CD4-positive, alpha-beta T cell treated with Interleukin-4 for 4 hours (primary cell): ENCODE measurements around the gene NCKAP5.

Experiments used
- DNase-seq: peaks from one replicate; pipeline ENCODE4 v3.0.0-alpha.2; 2020

NCKAP5 gene

GRCh38 chr2:133573491-133574162 is 5.4 kb upstream of the NCKAP5 start:
- DNase-seq, result no peak

DNA sequence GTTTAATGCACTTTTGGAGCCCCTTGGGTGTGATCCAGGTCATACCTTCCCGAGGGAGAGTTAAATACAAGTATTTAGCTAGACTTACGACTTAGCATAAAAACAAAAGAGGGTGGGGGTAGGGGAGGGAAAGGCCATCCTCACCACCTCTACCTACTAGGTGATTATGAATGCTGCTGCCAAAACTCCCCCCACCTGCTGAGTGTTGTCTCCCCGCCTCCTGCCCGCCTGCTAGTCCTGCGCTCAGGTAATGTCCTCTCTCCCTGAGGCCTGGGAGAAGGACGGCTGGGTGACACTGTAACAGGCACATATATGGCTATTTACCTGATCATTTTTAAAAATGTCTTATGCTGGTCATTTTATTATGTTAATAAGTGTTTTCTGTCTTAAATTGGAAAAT is 3.0 kb upstream of the NCKAP5 start:
- DNase-seq, result no peak

GRCh38 chr2:133570542-133570941 is 2.3 kb upstream of the NCKAP5 start:
- DNase-seq, result no peak

DNA sequence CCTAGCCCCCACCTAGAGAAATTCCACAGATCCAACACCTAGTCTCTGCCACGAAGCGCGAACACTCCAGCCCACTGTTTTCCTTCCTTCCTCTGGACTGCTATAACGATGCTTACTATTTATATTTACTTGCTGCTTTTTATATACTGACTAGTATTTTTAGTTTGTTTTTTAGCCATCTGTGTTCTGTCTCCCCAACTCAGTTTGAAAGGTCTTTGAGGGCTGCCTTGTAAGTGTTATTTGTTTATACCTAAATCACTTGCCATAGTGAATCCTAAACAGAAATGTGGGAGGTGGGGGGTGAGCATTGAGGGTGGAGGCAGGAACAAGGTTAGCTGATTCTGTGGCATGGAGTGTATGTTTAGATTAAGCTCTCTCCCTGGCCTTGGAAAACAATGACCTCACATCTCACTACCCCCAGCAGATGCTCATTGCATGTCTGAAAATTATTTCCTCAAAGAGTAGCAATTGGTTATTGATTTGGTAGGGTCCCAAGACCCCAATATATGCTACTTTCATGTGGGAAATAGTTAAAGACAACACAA is 1.1 kb upstream of the NCKAP5 start:
- DNase-seq, result no peak

DNA sequence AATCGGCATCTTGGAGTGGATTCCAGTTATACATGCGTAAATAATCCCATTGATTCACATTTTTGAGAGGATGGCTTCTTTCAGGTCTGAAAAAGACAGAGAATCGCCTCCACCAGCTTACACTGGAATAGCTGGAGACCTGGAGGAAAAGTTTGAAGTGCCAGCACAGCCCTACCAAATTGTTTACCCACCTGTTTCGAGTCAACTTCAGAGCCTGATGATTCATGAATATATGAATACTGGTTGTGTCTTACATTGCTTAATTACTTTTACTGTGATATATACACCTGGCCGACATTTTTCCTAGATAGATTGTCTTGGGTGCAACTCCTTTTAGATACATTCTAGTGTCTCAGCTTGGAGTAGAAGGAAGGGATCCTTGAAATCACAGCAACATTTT is 335 bp upstream of the NCKAP5 start:
- DNase-seq, result no peak

- no peak for DNase-seq
These were observed 5.7 kb downstream of the NCKAP5 start for GRCh38 chr2:133562558-133562957.

- no peak for DNase-seq
These were observed 7.0 kb downstream of the NCKAP5 start for GRCh38 chr2:133561045-133561852.

DNA sequence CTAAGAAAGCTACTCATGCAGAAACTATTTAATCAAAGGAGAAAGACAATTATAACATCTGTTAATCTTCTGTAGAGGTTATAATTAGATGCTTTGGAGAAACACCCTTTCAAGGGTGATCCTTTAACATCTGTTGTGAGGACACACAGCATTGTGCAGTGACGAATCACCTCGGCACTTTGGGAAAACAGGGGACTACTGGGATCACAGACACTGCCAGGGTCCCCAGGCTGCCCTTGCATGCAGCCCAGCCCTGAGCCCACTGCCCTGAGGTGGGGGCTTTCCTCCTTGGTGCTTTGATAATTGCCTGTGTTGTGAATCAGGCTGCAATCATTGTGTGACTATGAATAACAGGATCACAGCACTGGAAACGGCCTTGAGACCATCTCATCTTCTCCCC is 10.6 kb downstream of the NCKAP5 start:
- DNase-seq, result no peak

DNA sequence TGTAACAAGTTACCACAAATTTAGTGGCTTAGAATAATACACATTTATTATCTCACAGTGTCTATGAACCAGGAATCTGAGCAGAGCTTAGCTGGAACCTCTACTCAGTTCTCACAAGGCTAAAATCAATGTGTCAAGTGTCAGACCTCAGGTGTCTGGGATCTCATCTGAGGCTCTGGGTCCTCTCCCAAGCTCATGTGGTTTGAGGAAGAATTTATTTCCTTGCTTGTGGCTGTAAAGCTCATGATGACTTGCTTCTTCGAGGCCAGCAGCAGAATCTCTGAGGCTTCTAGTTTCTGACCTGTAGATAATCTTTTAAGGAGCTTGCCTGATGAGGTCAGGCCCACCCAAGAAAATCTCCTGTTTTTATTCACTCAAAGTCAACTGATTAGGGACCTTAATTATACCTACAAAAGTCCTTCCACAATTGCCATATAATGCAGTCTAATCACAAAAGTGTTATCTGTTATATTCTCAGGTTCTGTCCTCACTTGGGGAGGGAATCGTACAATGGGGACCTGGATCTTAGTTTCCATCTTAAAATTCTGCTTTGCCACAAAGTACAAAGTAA is 14.3 kb downstream of the NCKAP5 start:
- no peak for DNase-seq

- DNase-seq, result no peak
These were observed 15.0 kb downstream of the NCKAP5 start for GRCh38 chr2:133553251-133553650.

GRCh38 chr2:133552821-133553220 is 15.4 kb downstream of the NCKAP5 start:
- DNase-seq, result no peak

DNA sequence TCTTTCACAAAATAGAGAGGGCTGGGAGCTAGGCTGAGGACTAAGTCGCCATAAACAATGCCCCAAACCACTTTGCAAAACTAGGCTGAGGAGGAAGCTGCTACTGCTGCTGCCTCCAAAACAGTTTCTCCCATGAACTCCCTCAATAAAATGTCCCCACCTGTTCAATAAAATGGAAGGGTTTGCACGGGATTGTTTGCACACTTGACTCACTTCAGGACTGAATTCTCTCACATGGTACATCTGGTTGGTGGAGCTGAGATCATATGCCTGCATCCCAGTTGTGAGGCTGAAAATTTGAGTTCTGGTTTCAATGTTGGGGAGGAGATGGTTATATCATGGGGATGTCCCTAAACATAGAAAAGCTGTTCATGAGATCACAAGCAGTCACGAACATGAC is 26.5 kb downstream of the NCKAP5 start:
- no peak for DNase-seq

GRCh38 chr2:133541376-133541775 is 26.9 kb downstream of the NCKAP5 start:
- DNase-seq, result no peak

DNA sequence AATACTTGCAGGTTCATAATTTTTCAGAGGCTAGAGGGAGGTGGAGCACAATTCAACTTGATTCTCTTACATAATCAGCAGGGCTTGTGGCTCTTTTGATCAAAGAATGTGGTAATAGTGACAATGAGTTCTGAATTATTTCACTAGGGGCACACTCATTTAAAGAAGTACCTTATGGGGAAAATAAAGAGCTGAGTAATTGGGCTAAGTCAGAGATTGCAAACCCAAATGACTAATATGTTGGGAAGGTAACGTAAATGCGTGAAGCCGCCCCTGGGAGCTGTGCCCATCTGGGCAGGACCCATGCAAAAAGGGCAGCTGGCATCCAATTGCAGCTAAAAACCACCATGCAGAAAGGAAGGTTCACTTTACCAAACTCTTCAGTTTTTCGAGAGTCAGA is 35.3 kb downstream of the NCKAP5 start:
- no peak for DNase-seq

DNA sequence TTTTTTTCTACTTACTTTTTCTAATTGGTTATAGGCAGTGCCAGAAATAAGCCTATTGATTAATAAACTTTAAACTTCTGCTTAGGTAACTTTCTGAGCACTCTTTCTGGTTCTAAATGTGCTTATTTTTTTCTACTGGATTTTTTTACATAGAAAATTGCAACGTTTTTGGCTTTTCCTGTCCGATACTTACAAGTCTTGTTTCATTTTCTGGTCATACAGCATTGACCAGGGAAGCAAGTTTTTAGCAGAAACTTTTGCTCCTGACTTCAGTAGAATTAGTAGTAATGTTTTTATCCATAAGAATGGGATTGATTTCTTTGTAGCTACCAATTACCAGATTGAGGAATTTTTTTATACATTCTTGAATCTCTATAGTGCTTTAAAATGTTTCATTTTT is 36.9 kb downstream of the NCKAP5 start:
- DNase-seq, result no peak

DNA sequence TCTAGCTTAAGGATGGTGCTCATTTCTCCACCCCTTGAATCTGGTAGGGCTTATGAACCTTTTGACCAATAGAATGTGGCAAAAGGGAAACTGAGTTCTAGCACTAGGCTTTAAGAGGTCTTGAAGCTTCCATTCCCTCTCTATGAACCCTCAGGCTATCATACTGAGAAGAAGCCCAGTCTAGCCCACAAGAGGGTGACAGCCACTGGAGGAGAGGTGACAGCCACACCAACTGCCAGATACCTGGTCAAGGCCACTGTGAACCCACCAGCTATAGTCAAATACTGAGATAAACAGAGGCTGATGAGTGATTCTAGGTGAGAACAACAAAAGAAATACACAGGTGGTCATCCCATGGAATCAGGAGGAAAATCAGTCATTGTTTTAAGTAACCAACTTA is 37.6 kb downstream of the NCKAP5 start:
- no peak for DNase-seq

DNA sequence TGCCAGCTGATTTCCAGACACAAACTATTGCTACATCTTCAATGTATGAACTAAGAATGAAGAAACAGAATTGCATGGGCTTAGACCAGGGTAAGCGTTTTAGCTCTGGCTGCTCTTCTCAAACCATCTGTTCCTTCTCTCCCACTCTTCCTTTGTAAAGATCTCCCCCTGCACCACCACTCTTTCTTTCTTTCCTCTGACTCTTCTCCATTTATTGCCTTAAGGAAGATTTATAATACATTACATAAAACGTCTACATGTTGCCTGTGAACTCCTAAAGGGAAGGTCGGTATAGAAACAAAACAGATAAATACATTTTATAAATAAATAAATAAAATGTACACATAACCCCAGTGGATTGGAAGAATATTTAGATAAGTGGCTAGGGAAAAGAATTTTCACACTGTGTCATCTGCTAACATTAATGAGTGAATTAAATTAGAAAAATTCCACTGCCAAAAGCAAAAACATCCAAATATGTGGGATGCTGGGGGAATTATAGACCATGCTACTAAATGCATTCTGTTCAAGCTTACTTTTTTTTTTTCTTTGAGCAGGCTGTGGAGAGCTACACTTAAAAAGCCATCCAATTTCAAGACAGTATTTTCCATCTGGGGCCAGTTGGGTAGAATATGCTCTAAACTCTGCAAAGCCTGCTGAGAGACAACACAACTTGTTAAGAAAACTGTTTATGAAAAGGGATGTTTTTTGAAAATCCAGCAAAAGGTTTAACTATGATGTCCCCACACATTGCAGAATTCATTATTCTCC is 41.5 kb downstream of the NCKAP5 start:
- no peak for DNase-seq

DNA sequence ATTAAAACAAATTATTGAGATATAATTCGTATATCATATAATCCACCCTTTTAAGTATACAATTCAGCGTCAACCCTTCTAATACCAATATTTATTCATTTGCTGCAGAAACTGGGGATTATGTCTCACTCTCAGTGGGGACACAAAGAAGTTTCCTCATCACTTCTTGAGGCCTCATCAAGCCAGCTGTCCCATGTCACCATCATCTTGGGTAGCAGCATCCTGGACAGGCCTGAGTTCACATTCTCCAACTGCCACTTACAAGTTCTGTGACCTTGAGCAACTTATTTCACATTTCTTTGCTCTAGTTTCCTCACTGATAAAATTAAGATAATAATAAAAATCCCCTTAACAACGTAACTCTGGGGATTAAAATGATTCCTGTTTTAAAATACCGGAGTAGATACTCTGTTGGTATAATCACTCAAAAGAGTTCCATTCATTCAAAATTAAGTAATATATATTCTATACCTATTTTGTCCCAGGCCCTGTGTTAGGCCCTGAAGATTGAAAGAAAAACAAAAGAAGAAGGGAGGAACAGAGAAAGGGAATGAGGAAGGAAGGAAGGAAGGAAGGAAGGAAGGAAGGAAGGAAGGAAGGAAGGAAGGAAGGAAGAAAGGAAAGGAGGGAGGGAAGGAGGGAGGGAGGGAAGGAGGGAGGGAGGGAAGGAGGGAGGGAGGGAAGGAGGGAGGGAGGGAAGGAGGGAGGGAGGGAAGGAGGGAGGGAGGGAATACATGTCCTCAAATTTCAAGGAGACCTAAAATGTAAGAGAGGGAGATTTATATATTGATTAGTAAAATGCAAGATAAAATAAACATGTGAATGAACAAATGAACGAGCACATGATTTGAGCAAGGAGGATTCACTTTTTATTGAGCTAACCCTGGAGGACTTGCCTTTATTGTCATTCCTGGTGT is 42.4 kb downstream of the NCKAP5 start:
- no peak for DNase-seq

DNA sequence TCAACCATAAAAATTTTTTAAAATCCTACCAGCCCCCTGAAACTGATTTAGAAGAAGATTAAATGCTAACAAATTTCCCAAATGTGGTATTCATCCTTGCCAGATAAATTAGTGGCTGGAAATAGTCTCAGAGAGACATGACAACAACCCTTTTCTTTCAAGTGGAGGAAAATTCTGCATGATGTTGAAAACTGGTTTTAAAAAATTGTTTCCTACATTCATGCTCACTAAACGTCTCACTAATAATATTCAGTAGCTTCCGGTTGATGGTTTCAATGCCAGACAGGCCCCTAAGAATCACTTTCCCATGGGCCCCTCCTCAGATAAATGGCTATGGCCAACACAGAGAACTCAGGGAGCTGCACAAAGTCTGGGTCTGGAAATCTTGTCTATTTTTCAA is 43.2 kb downstream of the NCKAP5 start:
- DNase-seq, result no peak

DNA sequence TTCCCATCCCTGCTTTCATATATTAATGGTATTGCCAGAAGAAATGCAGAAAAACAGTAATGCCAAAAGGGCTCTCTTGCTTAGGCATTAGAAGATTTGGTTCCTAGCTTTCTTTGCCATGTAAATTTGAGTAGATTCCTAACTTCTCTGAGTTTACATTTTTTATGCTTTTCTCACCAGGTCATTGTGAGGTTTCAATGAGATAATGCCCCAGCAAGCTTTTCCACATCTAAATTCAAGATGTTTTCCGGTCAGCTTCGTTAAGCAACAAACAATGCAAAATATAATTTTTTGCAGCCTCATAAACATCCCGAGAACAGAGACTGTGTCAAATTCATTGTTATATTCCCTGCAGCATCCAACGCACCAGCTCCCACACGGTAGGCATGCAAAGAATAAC is 44.9 kb downstream of the NCKAP5 start:
- DNase-seq, result no peak

DNA sequence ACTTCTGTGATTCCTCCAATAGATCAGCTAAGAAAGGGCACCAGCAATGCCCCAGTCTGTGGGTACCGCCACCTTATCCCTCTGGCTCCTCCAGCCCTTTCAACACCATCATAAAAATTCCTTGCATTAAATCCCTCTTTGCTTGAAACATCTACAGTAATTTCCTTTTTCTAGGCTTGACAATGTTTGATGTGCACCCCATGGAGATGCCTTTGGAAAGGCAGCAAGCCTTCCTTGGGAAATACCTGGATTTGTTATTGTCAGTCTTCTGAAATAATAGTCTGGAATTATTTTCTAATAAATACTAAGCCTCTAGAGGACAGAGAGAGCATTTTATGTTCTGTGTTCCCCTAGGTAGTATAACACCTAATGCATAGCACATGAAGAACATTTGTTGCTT is 46.1 kb downstream of the NCKAP5 start:
- DNase-seq, result no peak

- no peak for DNase-seq
These were observed 47.0 kb downstream of the NCKAP5 start for GRCh38 chr2:133521146-133521745.
